Measurements from ENCODE around the gene TRIM25. TPM values are rescaled to one million over a fixed set of nuclear protein-coding genes. Genes with fewer than 3 reads are reported as not detected.

The TRIM25 gene
- total RNA-seq, 5 donors from 2014 or later (not counting 1 experiment from before 2014, with no cell fraction given) = 41.4 to 59.7 (median 56.1) TPM

DNA sequence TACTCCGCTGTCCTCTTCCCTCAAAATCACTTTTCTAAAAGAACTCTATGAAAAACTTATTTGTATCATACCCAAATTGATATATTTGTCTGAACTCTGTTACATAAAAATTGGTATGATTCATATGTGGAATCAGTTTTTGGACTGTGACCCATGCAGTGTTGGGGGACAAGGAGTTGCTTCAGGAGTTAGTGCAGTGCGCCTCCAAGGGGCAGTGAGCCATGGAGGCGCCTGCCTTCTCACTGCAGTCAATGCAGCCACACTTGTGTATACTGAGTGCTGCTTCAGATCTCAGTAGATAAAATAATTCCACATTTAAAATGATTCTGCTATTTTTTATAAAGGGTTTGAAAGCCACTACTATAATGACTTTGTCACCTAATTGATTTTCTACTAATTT is 47.4 kb downstream of the TRIM25 start:
- H3K4me3 ChIP-seq (ENCODE audit: control insufficient read depth in 1 of 2, extremely low read depth in 1 of 2, low read length in 1 of 2) = no peak overlapping the region
- no peaks in the 10 kb centered on the region for H3K27me3 Mint-ChIP-seq
- peaks cover 0 to 10% (median 6%) of the 10 kb centered on the region in 3 donors for H3K4me1 Mint-ChIP-seq
- DNase-seq (peak in 1 of 35 experiments; percentile 24), ATAC-seq (replicated peaks in 1 of 4) (peak in 3 of 4 experiments; percentile 40 to 68 (median 46))
- H3K9me3 ChIP-seq = no peaks in the 10 kb centered on the region
- no peak overlapping the region for H3K27ac ChIP-seq (ENCODE audit: low read length)
- H3K9me3 Mint-ChIP-seq = no peaks in the 10 kb centered on the region
- peaks cover 15% of the 10 kb centered on the region for H3K36me3 Mint-ChIP-seq
- H3K36me3 ChIP-seq (ENCODE audit: control insufficient read depth in 2 of 2, extremely low read depth in 1 of 2, insufficient read depth in 1 of 2, low read length in 1 of 2) = peaks cover 0 to 25% of the 10 kb centered on the region in 2 donors
- POLR2A ChIA-PET = no interaction called here
- no peaks in the 10 kb centered on the region for H3K4me1 ChIP-seq (ENCODE audit: control insufficient read depth in 1 of 2, extremely low read depth in 1 of 2, insufficient read depth in 2 of 2, low read length in 2 of 2)
- H3K27ac Mint-ChIP-seq = no peak overlapping the region
- H3K4me3 Mint-ChIP-seq = no peak overlapping the region
- CTCF ChIA-PET = no interaction called here
- WGBS (ENCODE audit: insufficient coverage) = no CpG with 5 or more reads among the region's 3 CpGs
- no peaks in the 10 kb centered on the region for H3K27me3 ChIP-seq (replicated peaks in 1 of 2; ENCODE audit: control insufficient read depth in 2 of 2, extremely low read depth in 1 of 2, insufficient read depth in 2 of 2, low read length in 1 of 2)

DNA sequence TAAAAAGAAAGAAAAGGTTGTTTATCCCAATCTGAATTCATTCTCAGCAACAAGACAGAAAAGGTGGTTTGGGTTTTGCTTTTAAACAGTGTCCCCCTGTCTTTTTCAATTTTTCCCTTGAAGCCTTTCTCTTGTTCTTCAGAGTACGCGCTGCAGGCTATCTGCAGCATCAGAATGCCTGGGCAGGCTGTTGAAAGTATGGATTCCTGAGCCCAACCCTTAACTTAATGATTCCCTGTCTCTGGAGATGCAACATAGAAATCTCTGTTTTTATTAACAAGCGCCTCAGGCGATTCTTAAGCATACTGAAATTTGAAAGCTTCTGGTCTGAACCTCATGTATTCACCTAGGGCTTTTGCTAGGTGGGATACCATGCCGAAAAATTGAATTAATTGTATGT is 47.8 kb downstream of the TRIM25 start:
- Histone ChIP-seq H3K27ac (ENCODE audit: low read length) (no peak overlapping the region), H3K4me1 (ENCODE audit: control insufficient read depth in 1 of 2, extremely low read depth in 1 of 2, insufficient read depth in 2 of 2, low read length in 2 of 2) (no peaks in the 10 kb centered on the region), H3K9me3 (no peaks in the 10 kb centered on the region), H3K27me3 (replicated peaks in 1 of 2; ENCODE audit: control insufficient read depth in 2 of 2, extremely low read depth in 1 of 2, insufficient read depth in 2 of 2, low read length in 1 of 2) (no peaks in the 10 kb centered on the region), H3K36me3 (ENCODE audit: control insufficient read depth in 2 of 2, extremely low read depth in 1 of 2, insufficient read depth in 1 of 2, low read length in 1 of 2) (peaks cover 0 to 30% of the 10 kb centered on the region in 2 donors), H3K4me3 (ENCODE audit: control insufficient read depth in 1 of 2, extremely low read depth in 1 of 2, low read length in 1 of 2) (no peak overlapping the region)
- peaks cover 0 to 10% (median 6%) of the 10 kb centered on the region in 3 donors for H3K4me1 Mint-ChIP-seq
- POLR2A ChIA-PET = no interaction called here
- peaks cover 20% of the 10 kb centered on the region for H3K36me3 Mint-ChIP-seq
- ATAC-seq (replicated peaks in 1 of 4) (no peak), DNase-seq (no peak)
- H3K9me3 Mint-ChIP-seq = no peaks in the 10 kb centered on the region
- no peak overlapping the region for H3K27ac Mint-ChIP-seq
- no peak overlapping the region for H3K4me3 Mint-ChIP-seq
- no peaks in the 10 kb centered on the region for H3K27me3 Mint-ChIP-seq
- CTCF ChIA-PET = no interaction called here
- WGBS (ENCODE audit: insufficient coverage) = 100% methylated on average over 2 of the region's 5 CpGs

DNA sequence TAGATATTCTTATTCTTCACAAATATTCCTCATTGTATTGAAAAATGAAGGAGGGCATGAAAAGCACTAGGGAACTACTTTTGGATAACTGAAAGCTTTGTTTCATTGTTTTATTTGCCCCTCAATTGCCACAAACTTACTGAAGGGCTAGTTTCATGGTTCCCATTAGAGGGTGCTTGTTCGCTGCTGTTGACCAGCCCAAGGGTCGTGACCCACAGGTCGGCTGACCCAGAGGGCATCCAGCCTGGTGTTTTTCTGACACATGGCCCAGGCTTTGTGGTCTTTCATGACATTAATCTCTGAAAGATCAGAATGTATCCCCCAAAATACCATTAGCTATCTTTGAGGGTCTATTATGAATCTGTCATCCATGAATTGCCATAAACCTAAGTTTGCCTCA is 49.9 kb downstream of the TRIM25 start:
- H3K27me3 ChIP-seq (replicated peaks in 1 of 2; ENCODE audit: control insufficient read depth in 2 of 2, extremely low read depth in 1 of 2, insufficient read depth in 2 of 2, low read length in 1 of 2) = no peaks in the 10 kb centered on the region
- no peaks in the 10 kb centered on the region for H3K4me1 Mint-ChIP-seq
- H3K36me3 ChIP-seq (ENCODE audit: control insufficient read depth in 2 of 2, extremely low read depth in 1 of 2, insufficient read depth in 1 of 2, low read length in 1 of 2) = peaks cover 0 to 41% of the 10 kb centered on the region in 2 donors
- DNase-seq = no peak
- no peaks in the 10 kb centered on the region for H3K27me3 Mint-ChIP-seq
- H3K4me3 ChIP-seq (ENCODE audit: control insufficient read depth in 1 of 2, extremely low read depth in 1 of 2, low read length in 1 of 2) = no peak overlapping the region
- H3K27ac ChIP-seq (ENCODE audit: low read length) = no peak overlapping the region
- H3K27ac Mint-ChIP-seq = peak overlapping the region in 1 of 2 donors; percentile 28
- ChIA-PET CTCF (no interaction called here), POLR2A (interaction anchor here in 1 of 2 donors (0.6 to 0.7 kb wide), 2 partner anchors 266 to 903 kb away, joined by 3 to 4 read pairs; no protein-coding TSS in a partner anchor)
- WGBS (ENCODE audit: insufficient coverage) = 88% methylated on average over 3 of the region's 3 CpGs
- no peak overlapping the region for H3K4me3 Mint-ChIP-seq
- no peak for ATAC-seq (replicated peaks in 1 of 4)
- no peaks in the 10 kb centered on the region for H3K4me1 ChIP-seq (ENCODE audit: control insufficient read depth in 1 of 2, extremely low read depth in 1 of 2, insufficient read depth in 2 of 2, low read length in 2 of 2)
- H3K9me3 ChIP-seq = no peaks in the 10 kb centered on the region
- H3K9me3 Mint-ChIP-seq = no peaks in the 10 kb centered on the region
- H3K36me3 Mint-ChIP-seq = peaks cover 31% of the 10 kb centered on the region

DNA sequence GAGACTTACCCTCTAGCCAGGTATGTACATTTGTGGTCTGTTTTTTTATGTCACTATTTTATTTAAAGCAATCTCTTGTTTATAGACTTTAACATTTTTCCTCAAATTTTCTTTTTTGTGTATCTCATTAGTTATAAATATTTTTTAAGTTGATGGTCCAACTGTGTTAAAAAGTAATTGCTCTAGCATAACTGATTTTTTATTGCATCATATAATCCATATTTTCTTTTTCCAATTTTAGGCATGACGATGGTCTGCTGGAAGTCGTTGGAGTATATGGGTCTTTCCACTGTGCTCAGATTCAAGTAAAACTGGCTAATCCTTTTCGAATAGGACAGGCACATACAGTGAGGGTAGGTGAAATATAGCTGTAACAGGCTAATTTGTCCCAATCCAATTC is 52.0 kb downstream of the TRIM25 start:
- no peak overlapping the region for H3K4me3 Mint-ChIP-seq
- Histone ChIP-seq H3K4me1 (ENCODE audit: control insufficient read depth in 1 of 2, extremely low read depth in 1 of 2, insufficient read depth in 2 of 2, low read length in 2 of 2) (no peaks in the 10 kb centered on the region), H3K36me3 (ENCODE audit: control insufficient read depth in 2 of 2, extremely low read depth in 1 of 2, insufficient read depth in 1 of 2, low read length in 1 of 2) (peaks cover 0 to 44% of the 10 kb centered on the region in 2 donors), H3K27ac (ENCODE audit: low read length) (no peak overlapping the region), H3K4me3 (ENCODE audit: control insufficient read depth in 1 of 2, extremely low read depth in 1 of 2, low read length in 1 of 2) (no peak overlapping the region), H3K27me3 (replicated peaks in 1 of 2; ENCODE audit: control insufficient read depth in 2 of 2, extremely low read depth in 1 of 2, insufficient read depth in 2 of 2, low read length in 1 of 2) (no peaks in the 10 kb centered on the region), H3K9me3 (no peaks in the 10 kb centered on the region)
- H3K9me3 Mint-ChIP-seq = no peaks in the 10 kb centered on the region
- no peaks in the 10 kb centered on the region for H3K27me3 Mint-ChIP-seq
- ATAC-seq (replicated peaks in 1 of 4) = no peak
- DNase-seq = no peak
- H3K27ac Mint-ChIP-seq = no peak overlapping the region
- ChIA-PET CTCF (no interaction called here), POLR2A (no interaction called here)
- peaks cover 45% of the 10 kb centered on the region for H3K36me3 Mint-ChIP-seq
- no CpG with 5 or more reads among the region's 3 CpGs for WGBS (ENCODE audit: insufficient coverage)
- H3K4me1 Mint-ChIP-seq = no peaks in the 10 kb centered on the region

DNA sequence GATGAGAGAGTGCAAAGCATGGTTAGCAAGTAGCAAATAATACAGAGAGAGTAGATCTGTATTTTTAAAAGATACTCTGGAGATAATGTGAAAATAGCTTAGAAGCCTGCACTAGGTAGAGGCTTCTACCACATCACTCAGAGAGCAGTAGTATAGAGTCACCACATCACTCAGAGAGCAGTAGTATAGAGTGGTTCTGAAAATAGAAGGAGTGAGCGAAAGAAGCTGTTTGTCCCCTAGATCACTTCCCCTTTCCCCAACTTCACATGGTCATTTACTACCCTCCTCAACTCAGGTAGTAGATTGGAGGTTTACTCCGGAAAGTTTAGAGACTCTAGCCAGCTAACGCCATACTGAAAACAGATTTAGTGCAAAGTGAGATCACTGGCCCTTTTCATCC is 62.8 kb downstream of the TRIM25 start:
- H3K27me3 Mint-ChIP-seq = no peaks in the 10 kb centered on the region
- H3K9me3 ChIP-seq = no peaks in the 10 kb centered on the region
- no peaks in the 10 kb centered on the region for H3K9me3 Mint-ChIP-seq
- H3K4me3 Mint-ChIP-seq = no peak overlapping the region
- peaks cover 8 to 24% (median 13%) of the 10 kb centered on the region in 3 donors for H3K4me1 Mint-ChIP-seq
- ChIA-PET POLR2A (no interaction called here), CTCF (interaction anchor here in 1 of 2 donors (0.6 kb wide), 1 partner anchor 104 kb away, joined by 3 read pairs; no protein-coding TSS in a partner anchor)
- ATAC-seq (replicated peaks in 1 of 4) (peak in 1 of 4 experiments; percentile 80), DNase-seq (no peak)
- H3K4me3 ChIP-seq (ENCODE audit: control insufficient read depth in 1 of 2, extremely low read depth in 1 of 2, low read length in 1 of 2) = no peak overlapping the region
- no peak overlapping the region for H3K27ac ChIP-seq (ENCODE audit: low read length)
- H3K4me1 ChIP-seq (ENCODE audit: control insufficient read depth in 1 of 2, extremely low read depth in 1 of 2, insufficient read depth in 2 of 2, low read length in 2 of 2) = peaks cover 0 to 8% of the 10 kb centered on the region in 2 experiments
- H3K36me3 ChIP-seq (ENCODE audit: control insufficient read depth in 2 of 2, extremely low read depth in 1 of 2, insufficient read depth in 1 of 2, low read length in 1 of 2) = peaks cover 0 to 53% of the 10 kb centered on the region in 2 donors
- no peak overlapping the region for H3K27ac Mint-ChIP-seq
- H3K27me3 ChIP-seq (replicated peaks in 1 of 2; ENCODE audit: control insufficient read depth in 2 of 2, extremely low read depth in 1 of 2, insufficient read depth in 2 of 2, low read length in 1 of 2) = no peaks in the 10 kb centered on the region
- peaks cover 48% of the 10 kb centered on the region for H3K36me3 Mint-ChIP-seq
- WGBS (ENCODE audit: insufficient coverage) = no CpG with 5 or more reads among the region's 3 CpGs

DNA sequence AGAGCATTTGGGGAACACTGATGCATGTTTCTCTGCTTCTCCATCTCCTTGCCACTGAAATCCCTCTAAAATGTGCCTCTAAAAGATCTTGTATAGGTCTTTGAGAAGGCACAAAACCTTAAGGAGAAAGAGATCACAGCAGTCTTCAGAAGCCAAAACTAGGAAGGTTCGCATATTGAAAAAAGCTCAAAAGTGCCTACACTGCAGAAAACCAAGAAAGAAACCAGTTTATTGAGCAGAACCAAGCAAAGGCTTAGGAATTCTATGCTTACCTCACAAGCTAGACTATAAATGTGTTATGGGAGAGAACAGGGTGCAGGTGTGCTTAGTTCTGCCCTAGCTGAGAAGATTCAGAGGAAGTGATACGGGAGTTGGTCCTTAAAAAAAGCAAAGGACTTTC is 63.3 kb downstream of the TRIM25 start:
- H3K9me3 Mint-ChIP-seq = no peaks in the 10 kb centered on the region
- peaks cover 50% of the 10 kb centered on the region for H3K36me3 Mint-ChIP-seq
- no peak for ATAC-seq (replicated peaks in 1 of 4)
- no peak overlapping the region for H3K27ac ChIP-seq (ENCODE audit: low read length)
- WGBS (ENCODE audit: insufficient coverage) = 80% methylated on average over 1 of the region's 2 CpGs
- no peak overlapping the region for H3K27ac Mint-ChIP-seq
- peaks cover 0 to 8% of the 10 kb centered on the region in 2 experiments for H3K4me1 ChIP-seq (ENCODE audit: control insufficient read depth in 1 of 2, extremely low read depth in 1 of 2, insufficient read depth in 2 of 2, low read length in 2 of 2)
- no peaks in the 10 kb centered on the region for H3K27me3 ChIP-seq (replicated peaks in 1 of 2; ENCODE audit: control insufficient read depth in 2 of 2, extremely low read depth in 1 of 2, insufficient read depth in 2 of 2, low read length in 1 of 2)
- H3K36me3 ChIP-seq (ENCODE audit: control insufficient read depth in 2 of 2, extremely low read depth in 1 of 2, insufficient read depth in 1 of 2, low read length in 1 of 2) = peaks cover 0 to 51% of the 10 kb centered on the region in 2 donors
- H3K27me3 Mint-ChIP-seq = no peaks in the 10 kb centered on the region
- H3K4me1 Mint-ChIP-seq = peaks cover 8 to 24% (median 13%) of the 10 kb centered on the region in 3 donors
- DNase-seq = no peak
- POLR2A ChIA-PET = no interaction called here
- H3K4me3 Mint-ChIP-seq = no peak overlapping the region
- H3K9me3 ChIP-seq = no peaks in the 10 kb centered on the region
- CTCF ChIA-PET = interaction anchor here in 1 of 2 donors (1.0 kb wide), 1 partner anchor 31 kb away, joined by 3 read pairs; no protein-coding TSS in a partner anchor
- no peak overlapping the region for H3K4me3 ChIP-seq (ENCODE audit: control insufficient read depth in 1 of 2, extremely low read depth in 1 of 2, low read length in 1 of 2)

DNA sequence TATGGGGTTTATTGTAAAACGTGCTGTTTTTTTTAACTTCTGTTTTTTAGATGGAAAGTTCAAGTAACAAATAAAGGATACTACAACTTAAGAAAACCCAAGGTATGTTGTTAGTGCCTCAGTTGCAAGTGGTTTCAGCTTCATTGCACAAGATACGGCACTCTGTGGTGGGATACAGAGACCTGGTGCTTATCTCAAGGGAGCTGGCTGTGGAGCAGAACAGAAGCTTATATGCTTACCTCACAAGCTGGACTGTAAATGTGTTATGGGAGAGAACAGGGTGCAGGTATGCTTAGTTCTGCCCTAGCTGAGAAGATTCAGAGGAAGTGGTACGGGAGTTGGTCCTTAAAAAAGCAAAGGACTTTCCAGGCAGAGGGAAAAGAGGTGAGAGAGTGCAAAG is 64.7 kb downstream of the TRIM25 start:
- peaks cover 48% of the 10 kb centered on the region for H3K36me3 Mint-ChIP-seq
- ChIA-PET CTCF (no interaction called here), POLR2A (no interaction called here)
- H3K9me3 Mint-ChIP-seq = no peaks in the 10 kb centered on the region
- H3K4me3 Mint-ChIP-seq = no peak overlapping the region
- no peak for ATAC-seq (replicated peaks in 1 of 4)
- Histone ChIP-seq H3K9me3 (no peaks in the 10 kb centered on the region), H3K27me3 (replicated peaks in 1 of 2; ENCODE audit: control insufficient read depth in 2 of 2, extremely low read depth in 1 of 2, insufficient read depth in 2 of 2, low read length in 1 of 2) (no peaks in the 10 kb centered on the region), H3K27ac (ENCODE audit: low read length) (no peak overlapping the region), H3K4me1 (ENCODE audit: control insufficient read depth in 1 of 2, extremely low read depth in 1 of 2, insufficient read depth in 2 of 2, low read length in 2 of 2) (peaks cover 0 to 8% of the 10 kb centered on the region in 2 experiments), H3K36me3 (ENCODE audit: control insufficient read depth in 2 of 2, extremely low read depth in 1 of 2, insufficient read depth in 1 of 2, low read length in 1 of 2) (peaks cover 0 to 44% of the 10 kb centered on the region in 2 donors), H3K4me3 (ENCODE audit: control insufficient read depth in 1 of 2, extremely low read depth in 1 of 2, low read length in 1 of 2) (no peak overlapping the region)
- H3K4me1 Mint-ChIP-seq = peaks cover 8 to 25% (median 13%) of the 10 kb centered on the region in 3 donors
- H3K27me3 Mint-ChIP-seq = no peaks in the 10 kb centered on the region
- WGBS (ENCODE audit: insufficient coverage) = 86% methylated on average over 1 of the region's 3 CpGs
- no peak for DNase-seq
- H3K27ac Mint-ChIP-seq = no peak overlapping the region

All from T-cell (primary cell).